GM21529 (cell line): Measurements from ENCODE around the gene GALNT1.

Source experiments
- ATAC-seq: cut with Tn5 transposase; IDR thresholded peaks from one replicate; pipeline ENCODE4 v1.9.1; 2021; ENCODE audit not compliant: unreplicated experiment

Gene GALNT1

DNA sequence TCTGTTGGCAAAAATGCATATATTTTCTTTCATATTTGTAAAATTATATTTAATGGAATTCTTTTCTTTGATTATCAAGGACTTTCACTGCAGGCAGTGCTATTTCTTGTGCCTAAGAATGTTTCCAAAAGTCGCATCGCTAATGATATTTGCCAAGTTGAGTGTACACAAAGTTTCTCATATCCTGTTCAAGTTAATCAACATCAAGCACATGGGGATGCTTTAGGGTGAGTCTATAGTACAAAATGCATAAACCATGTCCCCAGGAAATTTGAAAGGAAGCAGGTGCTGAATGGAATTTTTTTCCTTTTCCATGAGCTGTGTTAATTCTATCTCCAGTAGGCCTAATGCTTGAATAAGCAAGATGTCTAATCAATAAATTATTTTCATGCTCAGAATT lies 129.7 kb downstream of the GALNT1 start:
- ATAC-seq: no peak

DNA sequence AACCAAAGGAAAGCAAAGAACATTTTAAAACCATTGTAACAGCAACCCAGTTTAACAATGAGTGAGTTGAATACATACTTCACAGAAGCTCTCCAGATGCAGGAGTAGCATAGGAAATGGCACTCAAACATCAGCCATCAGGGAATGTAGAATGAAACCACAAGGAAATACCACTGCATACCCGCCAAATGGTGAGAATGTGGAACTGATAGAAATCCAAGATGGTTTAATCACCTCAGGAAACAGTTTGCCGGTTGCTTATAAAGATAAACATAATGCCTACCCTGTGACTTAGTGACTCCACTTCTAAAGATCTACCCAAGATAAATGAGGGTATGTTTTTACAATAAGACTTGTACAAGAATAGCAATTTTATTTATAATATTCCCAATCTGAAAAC lies 132.0 kb downstream of the GALNT1 start:
- no peak for ATAC-seq

GRCh38 chr18:35714539-35714938 lies 133.0 kb downstream of the GALNT1 start:
- no peak for ATAC-seq

- ATAC-seq: no peak
Measured at GRCh38 chr18:35715139-35715538, 133.6 kb downstream of the GALNT1 start.

DNA sequence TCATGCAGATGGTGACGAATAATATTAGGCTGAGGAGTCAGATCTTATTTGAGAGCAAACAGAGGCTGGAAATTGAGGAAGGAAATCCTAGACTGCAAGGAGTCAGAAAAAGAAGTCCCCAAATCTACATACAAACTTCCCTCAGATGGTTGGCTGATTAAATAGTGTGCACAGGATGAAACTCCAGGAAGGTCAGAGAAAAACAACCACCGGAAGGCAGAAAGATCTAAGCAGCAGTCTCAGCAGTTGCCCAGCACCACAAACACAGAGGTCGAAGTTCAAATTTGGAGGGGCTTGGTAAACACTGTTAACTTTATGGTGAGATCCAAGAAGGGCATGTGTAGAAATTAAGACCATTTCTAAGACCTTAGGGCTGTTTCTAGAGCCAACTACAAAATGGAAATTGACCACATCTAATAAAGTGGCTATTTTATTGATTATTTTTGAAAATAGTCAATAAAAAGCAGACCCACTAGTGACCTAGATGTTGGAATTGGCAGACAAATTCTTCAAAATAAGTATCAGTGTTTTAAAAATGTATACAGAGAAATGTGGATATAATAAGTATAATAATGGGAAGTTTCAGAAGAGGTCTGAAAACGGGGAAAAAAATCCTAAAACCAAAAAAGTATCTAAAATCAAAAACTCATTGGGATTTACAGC lies 134.8 kb downstream of the GALNT1 start:
- no peak for ATAC-seq

GRCh38 chr18:35717182-35717581 lies 135.6 kb downstream of the GALNT1 start:
- ATAC-seq: no peak

DNA sequence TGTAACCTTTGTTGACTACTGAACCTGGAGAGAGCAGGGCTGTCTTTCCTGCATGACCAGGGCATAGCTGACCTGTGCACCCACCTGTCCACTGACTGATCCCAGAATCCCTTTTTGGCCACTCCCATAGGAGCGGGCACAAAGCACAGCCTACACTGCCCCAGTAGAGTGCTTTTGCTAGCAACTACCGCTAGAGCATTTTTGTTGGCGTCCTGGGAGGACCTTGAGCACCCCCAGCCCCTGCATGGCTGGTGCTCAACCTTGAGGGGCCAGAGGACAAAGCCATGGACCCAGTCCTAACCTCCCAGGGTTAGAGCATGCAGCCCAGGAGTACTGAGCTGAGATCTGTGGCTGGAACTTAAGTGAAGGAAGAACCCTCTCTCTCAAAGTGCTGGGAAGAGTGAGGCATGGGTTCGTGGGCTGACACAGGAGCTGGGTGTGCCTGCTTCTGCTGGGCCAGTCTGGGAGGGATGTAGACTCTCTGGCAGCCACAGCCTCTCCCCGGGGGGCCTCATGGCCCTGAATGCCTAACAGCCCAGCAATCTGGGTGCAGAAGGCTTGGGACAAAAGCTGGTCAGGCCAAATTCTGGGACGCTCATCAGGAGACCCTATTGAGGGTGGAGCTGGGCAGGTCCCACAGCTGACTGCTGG lies 140.0 kb downstream of the GALNT1 start:
- no peak for ATAC-seq

GRCh38 chr18:35728676-35729075 lies 147.1 kb downstream of the GALNT1 start:
- ATAC-seq: no peak

DNA sequence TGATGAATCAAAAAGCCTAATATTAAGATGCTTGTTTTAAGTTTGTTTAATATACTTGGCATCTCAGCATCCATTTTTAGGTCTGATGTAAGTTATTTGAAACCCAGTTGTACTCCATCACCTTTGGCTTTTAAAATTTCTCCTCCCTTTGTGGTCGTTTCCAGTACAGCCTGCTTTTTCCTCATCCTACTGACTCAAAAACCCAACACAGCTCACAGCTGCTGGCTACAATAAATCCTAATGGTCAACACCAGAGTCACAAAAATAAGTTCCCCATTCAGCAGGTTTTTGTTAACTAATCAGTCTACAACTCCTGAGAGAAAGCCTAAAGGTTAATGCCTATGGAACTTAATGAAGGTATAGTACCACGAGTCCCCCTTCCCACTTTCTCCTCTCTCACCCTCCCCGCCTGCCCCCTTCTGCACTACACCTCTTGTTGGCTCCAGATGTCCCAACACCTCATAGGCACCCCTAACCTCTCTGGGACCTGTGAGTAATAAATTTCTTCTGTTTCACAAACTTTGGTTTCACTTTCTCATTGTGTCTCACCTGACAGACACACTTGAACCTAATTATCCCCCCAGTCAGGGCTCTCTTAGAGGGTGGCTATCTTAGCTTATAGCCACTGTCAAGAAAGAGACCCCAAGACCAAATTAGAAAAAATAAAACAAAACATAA lies 148.6 kb downstream of the GALNT1 start:
- ATAC-seq: no peak

GRCh38 chr18:35730691-35731370 lies 149.3 kb downstream of the GALNT1 start:
- ATAC-seq: no peak

- ATAC-seq: no peak
Measured at GRCh38 chr18:35731701-35732100, 150.2 kb downstream of the GALNT1 start.

GRCh38 chr18:35732162-35732561 lies 150.6 kb downstream of the GALNT1 start:
- ATAC-seq: no peak

DNA sequence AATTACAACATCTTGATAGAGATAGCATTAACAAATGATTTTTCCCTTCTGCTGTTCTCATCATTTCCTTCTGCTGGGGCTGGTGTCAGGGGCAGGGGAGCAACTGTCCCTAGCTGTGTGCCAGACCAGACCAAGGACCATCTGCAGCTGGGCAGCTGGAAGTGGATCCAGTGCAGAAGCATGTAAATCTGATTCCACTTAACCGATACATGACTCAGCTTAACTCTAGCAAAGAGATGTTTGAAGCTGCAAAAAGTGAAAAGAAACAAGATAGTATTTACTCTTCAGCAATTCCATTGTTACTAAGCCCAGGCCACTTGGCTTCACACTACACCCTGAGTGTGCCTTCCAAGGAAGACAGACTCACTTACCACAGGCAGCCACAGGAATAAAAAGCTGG lies 151.1 kb downstream of the GALNT1 start:
- no peak for ATAC-seq

DNA sequence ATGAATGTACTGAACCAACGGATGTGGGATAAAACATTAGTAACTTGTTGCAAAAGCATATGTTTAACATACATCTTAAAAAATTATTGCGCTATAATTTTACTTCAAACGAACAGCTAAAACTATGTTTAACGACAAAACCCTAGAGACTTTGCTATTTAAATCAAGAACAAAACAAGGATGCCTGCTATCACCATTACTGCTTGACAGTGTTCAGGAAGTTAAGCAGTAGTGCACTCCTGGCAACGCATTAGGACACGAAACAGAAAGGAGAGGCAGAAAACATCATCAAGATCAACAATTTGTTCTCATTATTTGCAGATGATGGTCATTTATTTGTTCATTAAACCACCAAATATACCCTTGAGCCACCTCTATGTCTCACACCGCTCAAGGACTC lies 151.9 kb downstream of the GALNT1 start:
- ATAC-seq: no peak

- ATAC-seq: no peak
Measured at GRCh38 chr18:35736696-35737095, 155.2 kb downstream of the GALNT1 start.

GRCh38 chr18:35739778-35740177 lies 158.2 kb downstream of the GALNT1 start:
- no peak for ATAC-seq

- no peak for ATAC-seq
Measured at GRCh38 chr18:35740656-35741055, 159.1 kb downstream of the GALNT1 start.

GRCh38 chr18:35743916-35744315 lies 162.4 kb downstream of the GALNT1 start:
- no peak for ATAC-seq

DNA sequence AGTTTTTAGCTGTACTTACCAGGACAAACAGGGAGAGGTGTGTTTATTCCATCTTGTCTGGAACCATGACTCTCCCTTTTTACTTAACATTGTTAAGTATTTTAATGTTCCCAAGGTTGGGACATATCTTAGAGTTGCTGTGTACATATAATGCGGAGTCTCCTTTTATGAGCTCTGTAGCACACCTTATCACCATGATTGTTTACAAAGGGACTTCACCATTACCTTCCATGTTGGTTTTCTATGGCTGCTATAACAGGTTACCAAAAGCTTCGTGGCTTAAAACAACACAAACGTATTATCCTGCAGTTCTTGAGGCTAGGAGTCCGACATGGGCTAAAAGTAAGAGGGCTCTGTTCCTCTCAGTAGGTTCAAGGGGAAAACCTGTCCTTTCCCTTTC lies 164.3 kb downstream of the GALNT1 start:
- no peak for ATAC-seq

- ATAC-seq: no peak
Measured at GRCh38 chr18:35746826-35747339, 165.3 kb downstream of the GALNT1 start.

DNA sequence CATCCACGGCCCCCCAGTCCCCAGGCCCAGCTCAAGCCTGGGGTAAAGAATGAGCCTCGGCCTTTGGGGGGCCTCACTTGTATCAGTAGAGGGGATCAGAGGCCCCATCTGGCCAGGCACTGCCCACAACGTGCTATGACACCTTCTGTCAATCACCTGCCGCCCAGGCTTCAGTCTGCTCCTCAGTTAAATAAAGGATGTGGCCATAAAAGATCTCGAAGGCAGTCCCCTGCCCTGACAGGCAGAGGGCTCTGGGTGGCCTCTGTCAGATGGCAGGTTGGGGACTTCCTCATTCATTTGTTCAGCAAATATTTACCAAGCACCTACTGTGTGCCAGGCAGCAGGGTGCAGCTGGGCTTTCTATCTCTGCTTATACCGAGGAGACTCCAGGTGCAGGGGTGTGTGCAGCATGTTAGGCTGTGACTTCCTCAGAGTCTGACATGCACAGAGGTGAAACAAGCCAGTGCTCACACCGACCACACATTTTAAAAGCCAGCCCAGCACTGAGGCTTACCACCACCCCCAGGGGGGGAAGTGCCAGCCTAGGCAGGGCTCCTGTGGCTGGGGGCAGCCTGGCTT lies 166.4 kb downstream of the GALNT1 start:
- ATAC-seq: no peak
